HUES48 (cell line): Measurements from ENCODE around the gene DPEP2NB.

Experiments used
- H3K27ac ChIP-seq: one replicate; pipeline ENCODE4 v1.7.0; 2013; ENCODE audit warnings: low read depth, low read length, inconsistent platforms
- H3K27me3 ChIP-seq: 2 replicates; pipeline ENCODE4 v1.6.1; 2013; ENCODE audit warnings: mild to moderate bottlenecking, low read length; ENCODE audit not compliant: control insufficient read depth, insufficient read depth
- H3K36me3 ChIP-seq: 2 replicates; pipeline ENCODE4 v1.6.1; 2013; ENCODE audit warnings: low read length; ENCODE audit not compliant: control insufficient read depth, insufficient read depth
- H3K4me1 ChIP-seq: 2 replicates; pipeline ENCODE4 v1.6.1; 2013; ENCODE audit warnings: mild to moderate bottlenecking, low read length; ENCODE audit not compliant: control insufficient read depth, insufficient read depth
- H3K4me3 ChIP-seq: 2 replicates; pipeline ENCODE4 v1.5.1; 2013; ENCODE audit warnings: mild to moderate bottlenecking, low read depth, low read length
- H3K9ac ChIP-seq: 2 replicates; pipeline ENCODE4 v1.6.1; 2013; ENCODE audit warnings: mild to moderate bottlenecking, low read depth, low read length, moderate library complexity
- H3K9me3 ChIP-seq: 2 replicates; pipeline ENCODE4 v1.6.1; 2013; ENCODE audit warnings: low read length; ENCODE audit not compliant: control insufficient read depth, insufficient read depth

DPEP2NB gene, protein sequence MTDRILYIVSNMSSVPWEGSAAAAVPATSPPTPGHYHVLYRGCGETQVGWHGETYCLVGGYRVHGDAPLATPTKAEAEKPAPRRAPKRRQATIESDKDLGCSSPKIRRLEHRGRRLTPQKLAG

GRCh38 chr16:68015681-68016080 lies at the start of gene DPEP2NB:
Gene DPEP2NB (minus strand): TSS chr16:68015911. CDS start chr16:68015770, 141 bp downstream.
- H3K4me3 ChIP-seq = no peak within 1 kb of the TSS
- H3K9me3 ChIP-seq = no peaks in the 10 kb centered on the region
- H3K4me1 ChIP-seq = no peaks in the 10 kb centered on the region
- H3K36me3 ChIP-seq = no peaks in the 10 kb centered on the region
- no peaks in the 10 kb centered on the region for H3K27me3 ChIP-seq
- H3K27ac ChIP-seq = no peak within 1 kb of the TSS
- no peak within 1 kb of the TSS for H3K9ac ChIP-seq

- Histone ChIP-seq H3K36me3 (peaks cover 48% of the 10 kb centered on the region), H3K27ac (no peak overlapping the region), H3K4me1 (no peaks in the 10 kb centered on the region), H3K4me3 (no peak overlapping the region), H3K9ac (no peak overlapping the region), H3K9me3 (no peaks in the 10 kb centered on the region), H3K27me3 (no peaks in the 10 kb centered on the region)
Observed at GRCh38 chr16:68064791-68065365, 49.2 kb upstream of the DPEP2NB start.

DNA sequence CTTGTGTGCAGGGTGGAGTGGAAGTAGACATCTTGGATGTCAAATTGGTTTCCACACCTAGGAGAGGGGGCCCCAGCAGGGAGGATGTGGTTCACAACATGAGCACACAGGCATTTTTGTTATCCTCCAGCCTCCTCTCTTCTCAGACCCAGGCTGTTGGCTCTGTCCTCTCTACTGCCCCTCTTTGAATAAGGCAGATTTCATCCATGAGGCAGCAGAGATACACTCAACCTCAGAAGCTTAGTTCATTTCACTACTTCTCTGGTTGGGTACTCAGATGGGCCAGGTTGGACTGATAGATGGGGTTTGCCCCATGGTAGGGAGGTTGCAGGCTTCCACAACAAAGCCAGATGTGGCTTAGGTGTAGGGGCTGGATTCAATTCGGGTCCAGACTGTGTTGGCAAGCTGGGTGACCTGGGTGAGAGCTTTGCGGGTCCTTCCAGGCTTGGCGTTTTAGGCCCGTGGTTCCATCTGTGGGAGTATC lies 47.2 kb upstream of the DPEP2NB start:
- Histone ChIP-seq H3K27me3 (no peaks in the 10 kb centered on the region), H3K36me3 (peaks cover 44% of the 10 kb centered on the region), H3K9ac (no peak overlapping the region), H3K4me3 (no peak overlapping the region), H3K27ac (no peak overlapping the region), H3K9me3 (no peaks in the 10 kb centered on the region), H3K4me1 (no peaks in the 10 kb centered on the region)

- Histone ChIP-seq H3K36me3 (peaks cover 44% of the 10 kb centered on the region), H3K9me3 (no peaks in the 10 kb centered on the region), H3K4me3 (no peak overlapping the region), H3K4me1 (no peaks in the 10 kb centered on the region), H3K27ac (no peak overlapping the region), H3K9ac (no peak overlapping the region), H3K27me3 (no peaks in the 10 kb centered on the region)
Observed at GRCh38 chr16:68061396-68061795, 45.7 kb upstream of the DPEP2NB start.

DNA sequence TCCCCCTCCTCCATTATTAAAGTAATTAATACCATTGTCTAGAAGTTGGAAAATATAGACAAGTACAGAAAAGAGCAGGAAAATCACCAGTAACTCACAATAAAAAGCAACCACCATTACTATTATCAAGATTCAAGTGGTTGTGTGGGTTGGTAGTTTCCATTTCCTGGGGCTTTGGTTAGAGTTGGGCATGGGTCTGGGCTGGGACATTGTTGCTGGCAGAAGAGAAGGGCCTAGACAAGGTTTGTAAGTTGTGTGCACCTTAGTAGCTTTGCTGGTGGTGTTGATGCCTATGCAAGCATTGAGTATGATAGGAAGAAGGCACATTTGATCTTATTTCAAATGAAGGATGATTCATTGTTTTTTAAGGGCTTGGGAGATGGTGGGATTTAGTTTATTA lies 44.1 kb upstream of the DPEP2NB start:
- Histone ChIP-seq H3K27me3 (no peaks in the 10 kb centered on the region), H3K36me3 (peaks cover 50% of the 10 kb centered on the region)

DNA sequence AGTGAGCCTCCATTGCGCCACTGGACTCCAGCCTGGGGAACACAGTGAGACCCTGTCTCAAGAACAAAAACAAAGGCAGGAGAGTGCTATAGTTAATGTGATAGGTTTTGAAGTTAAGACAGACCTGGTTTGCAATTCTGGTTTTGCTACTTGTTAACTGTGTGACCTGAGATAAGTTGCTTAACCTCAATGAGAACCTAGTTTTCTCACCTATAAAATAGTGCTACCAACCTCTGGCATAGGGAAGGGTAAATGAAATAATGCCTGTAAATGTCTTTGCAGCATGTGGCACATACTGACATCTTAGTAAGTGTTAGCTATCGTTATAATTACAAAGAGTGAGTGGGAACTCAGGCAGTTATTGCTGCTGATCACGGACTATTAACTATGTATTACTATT lies 39.7 kb upstream of the DPEP2NB start:
- Histone ChIP-seq H3K36me3 (peaks cover 61% of the 10 kb centered on the region), H3K27ac (no peak overlapping the region), H3K9ac (no peak overlapping the region), H3K4me1 (no peaks in the 10 kb centered on the region), H3K27me3 (no peaks in the 10 kb centered on the region), H3K4me3 (no peak overlapping the region), H3K9me3 (no peaks in the 10 kb centered on the region)

More for the DNA sequence above, 44.1 kb upstream of the DPEP2NB start:
- no peak overlapping the region for H3K4me3 ChIP-seq
- no peaks in the 10 kb centered on the region for H3K4me1 ChIP-seq
- no peaks in the 10 kb centered on the region for H3K9me3 ChIP-seq
- no peak overlapping the region for H3K27ac ChIP-seq
- H3K9ac ChIP-seq = no peak overlapping the region

DNA sequence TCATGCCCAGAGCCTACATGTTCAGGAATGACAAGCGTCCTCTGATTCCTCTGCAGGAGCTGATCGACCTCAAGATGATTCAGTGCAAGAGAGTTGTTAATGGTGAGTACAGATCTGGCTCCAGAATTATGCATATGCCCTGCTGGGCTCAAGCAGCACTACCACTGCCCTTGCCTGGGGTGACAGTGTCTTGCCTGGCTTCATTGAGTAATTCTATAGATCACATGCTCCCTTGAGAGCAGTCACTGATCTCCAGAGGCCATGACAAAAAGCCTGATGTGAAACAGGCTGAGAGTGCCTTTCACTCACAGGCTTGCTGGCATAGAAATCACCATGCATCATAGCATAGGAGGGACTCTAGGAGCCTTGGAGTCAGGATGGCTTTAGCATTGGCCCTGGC lies 33.7 kb upstream of the DPEP2NB start:
- Histone ChIP-seq H3K27ac (no peak overlapping the region), H3K36me3 (peaks cover 50% of the 10 kb centered on the region), H3K9ac (no peak overlapping the region), H3K4me3 (no peak overlapping the region), H3K9me3 (no peaks in the 10 kb centered on the region), H3K4me1 (no peaks in the 10 kb centered on the region), H3K27me3 (no peaks in the 10 kb centered on the region)

DNA sequence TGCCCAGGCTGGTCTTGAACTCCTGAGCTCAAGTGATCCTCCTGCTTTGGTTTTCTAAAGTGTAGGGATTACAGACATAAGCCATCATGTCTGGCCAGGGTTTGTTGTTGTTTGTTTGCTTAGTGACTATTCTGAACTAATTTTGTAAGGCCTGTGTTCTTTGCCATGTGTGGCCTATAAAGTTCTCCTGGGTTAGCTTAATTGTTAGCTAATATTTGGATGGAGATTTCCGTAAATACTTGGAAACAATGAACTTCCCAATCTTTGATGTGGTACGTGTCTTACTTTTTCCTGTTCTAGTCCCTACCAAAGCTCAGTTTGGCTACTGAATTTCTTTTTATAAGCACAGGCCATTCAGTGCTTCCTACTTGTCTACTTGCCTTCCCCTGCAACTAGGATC lies 32.3 kb upstream of the DPEP2NB start:
- H3K4me3 ChIP-seq = no peak overlapping the region
- no peaks in the 10 kb centered on the region for H3K9me3 ChIP-seq
- H3K9ac ChIP-seq = no peak overlapping the region
- H3K36me3 ChIP-seq = peaks cover 36% of the 10 kb centered on the region
- no peaks in the 10 kb centered on the region for H3K27me3 ChIP-seq
- H3K4me1 ChIP-seq = no peaks in the 10 kb centered on the region
- H3K27ac ChIP-seq = no peak overlapping the region

- Histone ChIP-seq H3K36me3 (peaks cover 37% of the 10 kb centered on the region), H3K4me1 (no peaks in the 10 kb centered on the region), H3K27me3 (no peaks in the 10 kb centered on the region), H3K4me3 (no peak overlapping the region), H3K27ac (no peak overlapping the region), H3K9ac (no peak overlapping the region), H3K9me3 (no peaks in the 10 kb centered on the region)
Observed at GRCh38 chr16:68046106-68046505, 30.4 kb upstream of the DPEP2NB start.

- Histone ChIP-seq H3K9me3 (no peaks in the 10 kb centered on the region), H3K4me1 (no peaks in the 10 kb centered on the region), H3K27ac (no peak overlapping the region), H3K27me3 (no peaks in the 10 kb centered on the region), H3K4me3 (no peak overlapping the region), H3K36me3 (peaks cover 21% of the 10 kb centered on the region), H3K9ac (no peak overlapping the region)
Observed at GRCh38 chr16:68041783-68042182, 26.1 kb upstream of the DPEP2NB start.

- Histone ChIP-seq H3K4me3 (no peak overlapping the region), H3K9me3 (no peaks in the 10 kb centered on the region), H3K4me1 (no peaks in the 10 kb centered on the region), H3K36me3 (peaks cover 21% of the 10 kb centered on the region), H3K9ac (no peak overlapping the region), H3K27ac (no peak overlapping the region), H3K27me3 (no peaks in the 10 kb centered on the region)
Observed at GRCh38 chr16:68040506-68041288, 25.0 kb upstream of the DPEP2NB start.
